NCI-H345 (cell line): Measurements from ENCODE around the gene SYP.

Source experiments
- DNase-seq: peaks from one replicate; lab custom pipeline; 2025; lab: John Stamatoyannopoulos, UW

Gene SYP

DNA sequence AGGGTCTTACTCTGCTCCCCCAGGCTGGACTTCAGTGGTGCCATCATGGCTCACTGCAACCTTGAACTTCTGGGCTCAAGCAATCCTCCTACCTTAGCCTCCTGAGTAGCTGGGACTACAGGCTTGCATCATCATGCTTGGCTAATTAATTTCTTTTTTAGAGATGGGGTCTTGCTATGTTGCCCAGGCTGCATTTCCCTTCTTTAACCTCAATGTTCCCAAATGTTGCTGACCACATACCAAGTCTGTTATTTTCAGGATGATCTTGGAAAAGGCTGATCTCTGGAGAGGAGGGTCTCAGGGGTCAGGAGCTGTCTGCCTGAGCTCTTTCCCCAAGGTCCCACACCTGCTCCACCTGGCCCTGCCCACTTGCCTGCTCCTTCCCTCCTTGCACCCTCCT lies 20.1 kb upstream of the SYP start:
- no peak for DNase-seq

DNA sequence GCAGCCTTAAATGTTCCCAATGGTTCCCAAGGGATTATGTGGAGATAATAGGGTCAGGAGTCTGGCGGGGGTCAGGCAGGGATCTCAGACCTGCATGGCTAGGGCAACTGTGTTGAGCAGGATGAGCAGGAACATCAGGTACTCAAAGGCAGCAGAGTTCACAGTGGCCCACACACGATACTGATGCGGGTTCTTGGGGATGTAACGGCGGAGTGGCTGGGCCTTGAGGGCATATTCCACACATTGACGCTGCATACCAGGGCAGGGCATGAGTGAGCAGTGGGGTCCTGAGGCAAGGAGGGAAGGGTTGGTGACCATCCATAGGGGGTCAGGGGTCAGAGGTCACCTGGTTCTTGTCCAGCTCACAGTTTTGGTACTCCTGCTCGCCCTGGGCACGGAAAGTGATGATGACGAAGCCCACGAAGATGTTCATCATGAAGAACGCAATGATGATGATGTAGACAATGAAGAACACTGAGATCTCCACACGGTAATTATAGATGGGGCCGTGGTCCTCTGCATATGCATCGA lies 15.1 kb upstream of the SYP start:
- DNase-seq, result no peak

DNA sequence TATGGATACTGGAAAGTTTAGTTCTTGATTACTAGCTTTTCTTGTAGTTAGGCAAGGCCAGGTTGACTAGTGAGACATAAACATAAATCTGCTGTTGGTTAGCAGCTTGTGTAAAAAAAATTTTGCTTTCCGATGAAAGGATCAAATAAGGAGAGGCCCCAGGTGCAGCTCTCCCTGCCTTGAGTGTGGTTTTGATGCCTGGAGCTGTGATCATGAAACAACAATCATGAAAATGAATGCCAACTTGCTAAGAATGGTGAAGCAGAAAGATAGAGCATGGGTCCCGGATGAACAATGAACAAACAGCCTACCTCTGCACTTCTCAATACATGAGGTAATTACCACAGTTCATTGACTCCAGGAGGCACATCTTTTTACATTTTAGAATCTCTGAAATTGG lies 14.4 kb upstream of the SYP start:
- DNase-seq, result no peak

DNA sequence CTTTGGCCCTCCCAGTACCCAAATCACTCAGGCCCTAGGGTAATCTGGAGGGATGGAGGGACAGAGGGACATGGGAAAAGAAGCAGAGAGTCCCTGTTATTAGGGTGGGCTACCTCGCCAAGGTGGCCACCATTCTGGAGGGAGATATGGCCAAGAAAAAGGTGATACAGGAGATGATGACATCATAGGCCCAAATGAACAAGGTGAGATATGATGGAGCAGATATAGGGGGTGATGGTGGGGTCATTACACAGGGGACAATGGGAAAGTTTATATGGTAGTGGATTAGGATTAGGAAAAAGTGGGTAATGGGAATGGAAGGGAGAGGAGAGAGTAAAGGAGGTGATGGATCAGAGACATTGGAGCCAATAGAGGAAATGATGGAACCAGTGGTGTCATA lies 12.9 kb upstream of the SYP start:
- no peak for DNase-seq

DNA sequence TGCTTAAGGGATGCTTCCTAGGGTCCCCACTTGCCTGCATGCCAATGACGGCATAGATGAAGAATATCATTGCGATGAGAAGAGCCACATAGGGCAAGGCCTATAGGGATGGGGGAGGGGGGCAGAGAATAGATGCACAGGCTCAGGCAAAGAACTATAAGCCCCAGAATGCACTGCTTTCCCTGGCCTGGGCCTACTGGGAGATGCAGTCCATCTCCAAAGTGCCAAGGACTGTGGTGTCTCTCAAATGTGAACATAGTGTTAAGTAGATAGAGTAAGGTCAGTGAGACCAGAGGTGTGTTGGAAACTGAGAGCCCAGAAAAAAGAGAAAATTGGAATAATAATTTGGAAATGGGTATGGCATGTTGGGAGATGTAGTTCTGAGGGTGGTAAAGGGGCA lies 12.2 kb upstream of the SYP start:
- no peak for DNase-seq

DNA sequence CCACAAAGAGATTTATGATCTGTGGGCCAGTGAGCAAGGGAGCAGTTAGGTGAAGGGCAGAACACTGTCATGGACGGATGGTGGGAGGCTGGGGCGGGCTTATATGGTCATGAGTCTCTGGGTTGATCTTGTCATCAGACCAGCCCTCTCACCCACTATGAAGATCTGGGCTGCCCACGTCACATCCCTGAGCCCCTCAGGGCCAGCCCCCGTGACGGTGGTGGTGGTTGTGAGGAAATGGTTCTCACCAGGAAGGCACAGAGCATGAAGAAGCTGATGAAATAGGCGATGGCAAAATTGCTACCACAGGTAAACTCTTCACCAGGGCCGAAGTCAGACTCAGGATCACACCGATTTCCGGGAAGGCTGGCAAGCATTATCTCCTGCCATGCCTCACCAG lies 11.1 kb upstream of the SYP start:
- DNase-seq, result no peak

DNA sequence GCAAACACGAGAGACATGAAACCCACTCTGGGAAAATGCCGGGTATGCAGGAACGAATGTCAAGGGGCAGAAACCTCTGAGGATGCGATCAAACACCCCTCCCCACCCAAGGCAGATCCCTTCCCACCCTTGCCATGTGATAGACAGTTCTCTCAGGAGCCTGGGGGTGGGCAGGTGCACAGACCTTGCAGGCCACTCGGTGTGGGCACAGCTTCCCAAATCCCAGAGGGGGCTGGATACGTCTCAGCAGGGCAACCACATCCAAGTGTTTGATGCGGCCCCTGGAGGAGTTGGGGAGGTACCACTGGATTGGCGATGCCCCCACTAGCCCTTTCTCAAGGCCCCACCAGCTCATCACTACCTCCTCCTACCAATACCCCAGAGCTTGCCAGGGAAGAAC lies 10.4 kb upstream of the SYP start:
- no peak for DNase-seq

DNA sequence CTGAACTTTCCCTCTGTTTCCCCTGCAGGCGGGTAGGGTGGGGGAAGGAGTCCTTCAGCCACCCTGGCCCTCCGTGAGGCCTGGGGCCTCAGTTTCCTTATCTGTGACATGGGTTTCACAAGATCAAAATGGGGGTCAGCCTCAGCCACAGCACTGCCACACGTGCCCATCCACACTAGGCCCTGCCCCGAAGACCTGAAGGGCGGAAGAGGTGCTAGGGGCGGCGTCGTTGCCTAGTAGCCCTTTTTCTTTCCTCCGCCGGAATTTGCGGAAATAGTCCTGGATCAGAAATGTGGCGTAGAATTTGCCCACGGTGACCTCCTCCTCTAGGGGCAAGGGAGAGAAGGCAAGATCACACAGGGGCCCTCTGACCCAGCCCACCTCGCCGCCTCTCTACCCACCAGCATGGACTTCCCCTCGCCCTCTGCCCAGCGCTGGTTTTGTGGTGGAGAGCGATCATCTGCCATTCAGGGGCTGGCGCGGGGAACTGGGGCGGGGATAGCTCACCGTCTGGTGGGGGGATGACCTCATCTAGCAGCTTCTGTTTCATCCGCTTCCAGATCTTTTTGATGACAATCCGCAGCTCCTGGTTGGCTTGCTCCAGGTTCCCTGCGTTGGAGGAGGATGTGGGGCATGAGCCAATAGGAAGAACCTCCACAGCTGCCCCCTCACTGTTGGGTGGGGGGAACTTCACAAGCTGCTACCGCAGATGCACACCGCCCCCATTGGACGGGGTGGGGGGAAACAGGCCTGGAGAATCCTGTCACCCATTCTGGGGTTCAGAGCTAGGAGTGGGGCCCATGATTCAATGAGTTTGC lies 9.7 kb upstream of the SYP start:
- DNase-seq, result no peak

DNA sequence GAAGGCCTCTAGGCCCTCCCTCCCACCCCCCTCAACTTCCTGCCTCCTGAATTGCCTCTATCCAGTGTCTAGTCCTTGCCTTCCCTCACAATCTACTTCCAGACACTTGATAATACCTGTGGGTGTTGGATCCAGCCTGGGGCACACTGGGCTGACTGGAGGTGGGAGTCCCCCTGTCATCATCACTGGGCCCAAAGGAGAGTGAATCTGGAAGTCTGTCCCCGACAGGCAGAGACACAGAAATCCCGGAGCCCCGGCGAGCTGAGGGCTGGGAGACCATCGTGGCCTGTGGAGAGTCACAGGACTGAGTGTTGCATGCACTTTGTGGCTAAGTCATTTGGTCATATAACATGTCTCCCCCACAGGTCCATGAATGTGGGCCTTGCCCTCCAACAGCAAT lies 8.4 kb upstream of the SYP start:
- DNase-seq, result no peak

DNA sequence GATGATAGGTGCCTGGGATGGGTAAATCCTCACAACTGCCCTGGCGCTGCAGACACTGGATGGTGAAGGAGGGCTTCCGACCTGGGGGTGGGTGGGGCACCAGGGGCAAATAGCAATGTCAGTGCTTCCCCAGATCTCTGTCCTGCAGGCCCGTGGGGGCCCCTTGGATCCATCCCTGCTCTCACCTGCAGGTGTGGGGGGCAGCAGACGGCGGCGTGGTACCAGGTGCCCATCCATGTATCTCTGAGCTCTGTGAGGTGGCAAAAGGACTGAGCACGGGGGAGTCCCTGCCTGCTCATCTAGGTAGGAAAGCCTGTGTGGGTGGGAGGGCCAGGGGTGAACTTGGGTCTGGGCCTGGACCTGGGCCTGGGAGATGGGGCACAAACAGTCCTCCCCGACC lies 6.5 kb upstream of the SYP start:
- DNase-seq, result no peak

DNA sequence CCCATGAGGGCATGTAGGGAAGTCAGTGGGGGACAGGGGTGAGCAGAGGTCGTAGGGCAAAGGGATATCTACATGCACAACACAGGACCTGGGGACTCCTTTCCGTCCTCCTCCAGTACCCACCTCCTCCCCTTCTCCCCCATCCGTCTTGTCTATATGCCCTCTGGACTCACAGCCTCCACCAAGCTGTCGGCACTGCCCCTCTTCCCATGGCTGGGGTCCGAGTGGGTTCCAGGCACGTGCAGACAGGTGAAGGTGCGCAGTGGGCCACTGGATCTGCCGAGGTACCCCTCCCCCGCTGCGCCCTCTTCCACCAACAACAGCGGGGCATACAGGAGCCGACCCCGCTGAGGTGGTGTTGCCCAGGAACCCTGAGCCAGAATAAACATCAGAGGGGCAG lies 5.5 kb upstream of the SYP start:
- no peak for DNase-seq

DNA sequence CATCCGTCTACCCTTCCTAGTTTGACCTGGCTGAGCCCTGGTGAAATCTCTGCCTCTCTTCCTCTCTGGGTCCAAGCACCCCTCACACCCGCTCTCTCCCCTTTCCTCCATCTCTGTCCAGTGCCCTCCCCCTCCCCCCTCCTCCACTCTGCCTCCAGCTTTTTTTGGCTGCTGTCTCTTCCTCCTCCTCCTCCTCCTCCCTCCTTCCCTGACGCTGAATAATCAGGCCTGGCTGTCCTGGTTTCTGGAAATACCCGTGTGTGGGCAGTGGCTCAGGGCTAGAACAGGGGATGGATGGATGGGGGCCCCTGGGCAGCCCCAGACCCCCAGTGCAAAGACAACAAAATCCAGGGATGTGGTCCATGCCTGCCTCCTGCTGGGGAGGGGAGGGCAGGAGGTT lies 4.7 kb upstream of the SYP start:
- DNase-seq, result no peak

DNA sequence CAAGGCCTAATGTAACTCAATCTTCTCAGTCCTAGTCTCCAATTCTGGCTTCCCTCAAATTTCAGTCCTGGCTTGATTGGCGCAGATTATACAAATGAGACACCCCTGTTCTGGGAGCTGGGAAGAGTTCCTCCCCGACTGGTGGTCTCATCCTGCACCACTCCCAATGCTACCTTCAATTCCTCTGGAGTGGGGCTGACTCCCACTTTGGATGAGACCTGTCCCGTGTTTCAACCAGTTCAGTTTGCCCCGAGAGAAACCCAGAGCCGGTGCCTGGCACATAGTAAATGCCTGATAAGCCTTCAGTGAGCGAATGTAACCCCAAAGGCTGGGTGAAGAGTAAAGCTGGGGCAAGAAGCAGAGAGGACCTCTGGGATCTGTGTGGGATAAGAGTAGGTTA lies 4.0 kb upstream of the SYP start:
- DNase-seq, result no peak

DNA sequence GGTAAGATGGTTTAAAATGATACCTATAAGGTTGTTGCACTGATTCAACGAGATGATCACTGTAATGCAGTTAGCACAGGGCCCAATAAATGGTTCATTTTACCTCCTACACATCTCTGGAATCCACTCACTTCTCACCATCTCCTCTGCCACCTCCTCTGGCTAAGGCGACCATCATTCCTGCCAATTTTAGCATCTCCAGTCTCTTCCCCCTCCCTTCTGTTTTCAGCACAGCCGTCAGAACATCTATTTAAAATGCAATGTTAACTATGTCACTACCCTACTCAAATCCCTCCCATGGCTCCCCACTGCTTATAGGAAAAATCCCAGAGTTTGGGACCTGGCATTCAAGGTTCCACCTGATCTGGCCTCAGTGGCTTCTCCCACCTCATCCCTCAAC lies 3.5 kb upstream of the SYP start:
- no peak for DNase-seq

DNA sequence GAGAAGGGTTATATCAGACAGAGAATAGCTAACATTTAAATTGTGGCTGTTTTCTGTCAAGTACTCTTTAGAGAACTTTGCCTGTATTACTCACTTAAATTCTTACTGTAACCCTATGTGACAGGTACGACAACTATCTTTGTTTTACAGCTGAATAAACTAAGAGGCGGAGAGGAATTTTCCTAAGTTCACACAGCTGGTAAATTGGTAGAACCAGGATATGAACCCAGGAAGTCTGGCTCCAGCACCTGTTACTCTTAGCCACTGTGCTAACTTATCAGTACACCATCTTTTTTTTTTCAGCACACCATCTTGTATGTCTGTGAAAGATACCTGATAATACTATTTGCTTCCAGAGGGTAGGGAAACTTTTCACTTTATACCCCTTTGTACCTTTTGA lies 2.0 kb upstream of the SYP start:
- DNase-seq, result no peak

DNA sequence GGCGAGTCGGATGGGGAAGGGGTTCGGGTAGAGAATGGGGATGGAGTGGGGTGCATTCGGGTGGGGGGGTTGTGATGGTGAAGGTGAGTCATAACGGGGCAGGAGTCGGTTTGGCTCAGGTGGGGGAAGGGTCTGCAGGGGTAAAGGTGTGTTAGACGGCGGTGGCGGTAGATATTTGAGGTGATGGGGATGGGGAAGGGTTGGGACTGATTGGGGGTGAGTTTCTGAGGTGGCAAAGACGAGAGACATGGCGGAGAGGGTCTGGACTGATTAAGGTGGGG lies 738 bp downstream of the SYP start:
- DNase-seq, result no peak

DNA sequence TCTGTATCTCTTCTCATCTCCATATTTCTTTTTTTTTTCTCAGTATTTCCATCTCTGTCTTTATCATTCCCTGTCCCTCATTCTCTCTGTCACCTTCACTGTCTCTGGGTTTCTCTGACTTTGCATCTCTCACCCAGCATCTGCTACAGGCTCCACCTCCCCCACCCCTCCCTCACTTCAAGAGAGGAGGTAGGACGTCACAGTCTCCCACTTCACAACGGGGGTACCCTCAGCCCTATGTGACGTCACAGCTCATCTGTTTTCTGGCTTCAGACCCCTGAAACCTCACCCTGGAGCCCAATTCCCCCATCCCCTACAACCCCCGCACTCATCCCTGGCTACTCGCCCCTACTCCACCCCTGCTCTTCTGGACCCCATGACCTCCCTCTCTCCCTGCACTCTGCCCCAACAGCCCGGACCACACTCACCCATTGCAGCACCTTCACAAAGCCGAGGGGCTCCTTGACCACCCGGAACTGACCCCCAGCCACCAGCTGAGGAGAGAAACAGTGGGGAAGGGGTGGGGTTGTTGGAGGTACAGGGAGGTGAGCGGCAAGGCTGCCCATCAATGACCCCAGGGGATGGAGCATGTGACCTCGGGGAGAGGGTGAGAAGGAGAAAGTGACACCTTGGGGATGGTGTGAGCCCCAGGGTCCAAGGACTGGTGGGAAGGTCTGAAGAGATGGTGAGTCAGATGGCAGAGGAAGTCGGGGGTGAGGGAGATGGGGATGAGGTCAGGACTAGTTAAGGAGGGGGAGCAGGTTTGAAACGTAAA lies 1.3 kb downstream of the SYP start:
- DNase-seq, result no peak

DNA sequence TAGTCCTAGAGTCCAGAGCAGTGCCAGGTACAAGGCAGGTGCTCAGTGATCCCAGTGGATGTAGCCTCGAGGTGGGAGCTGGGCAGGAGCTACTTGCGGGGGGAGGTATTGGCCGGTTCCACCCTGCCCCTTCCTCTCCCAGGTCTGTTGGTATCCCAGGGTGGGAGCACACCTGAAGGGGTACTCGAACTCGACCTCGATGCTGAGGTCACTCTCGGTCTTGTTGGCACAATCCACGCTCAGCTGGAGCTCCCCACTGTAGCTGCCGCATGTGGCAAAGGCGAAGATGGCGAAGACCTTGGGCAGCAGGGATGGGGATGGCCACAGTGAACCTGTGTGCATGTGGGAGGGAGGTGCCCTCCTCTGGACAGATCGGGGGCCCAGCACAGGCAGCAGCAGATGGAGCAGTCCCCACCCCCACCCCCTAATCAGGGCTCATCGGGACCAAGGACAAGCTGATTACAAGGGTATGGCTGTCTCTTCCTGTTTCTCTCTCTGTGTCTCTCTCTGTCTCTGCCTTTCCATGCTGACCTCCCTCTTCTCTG lies 2.4 kb downstream of the SYP start:
- DNase-seq, result no peak

DNA sequence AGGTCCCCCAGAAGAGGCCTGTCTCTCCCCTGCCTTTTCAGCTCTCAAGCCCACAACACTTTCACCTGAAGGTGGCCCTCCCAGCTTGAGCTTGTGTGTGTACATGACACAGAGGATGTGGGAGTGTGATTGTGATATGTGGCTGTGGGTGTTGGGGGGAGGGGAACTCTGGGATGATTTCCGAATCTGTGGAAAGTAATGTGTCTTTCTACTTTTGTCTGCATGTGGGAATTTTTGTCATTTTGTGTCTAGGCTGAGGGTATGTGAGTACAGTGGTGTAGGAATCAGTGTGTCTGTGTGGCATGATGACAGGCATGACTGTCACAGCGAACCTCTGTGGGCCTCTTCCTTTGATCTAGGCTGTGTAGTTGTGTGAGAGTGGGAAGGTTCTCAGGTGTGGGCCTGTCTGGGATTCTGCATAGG lies 6.4 kb downstream of the SYP start:
- DNase-seq, result no peak

DNA sequence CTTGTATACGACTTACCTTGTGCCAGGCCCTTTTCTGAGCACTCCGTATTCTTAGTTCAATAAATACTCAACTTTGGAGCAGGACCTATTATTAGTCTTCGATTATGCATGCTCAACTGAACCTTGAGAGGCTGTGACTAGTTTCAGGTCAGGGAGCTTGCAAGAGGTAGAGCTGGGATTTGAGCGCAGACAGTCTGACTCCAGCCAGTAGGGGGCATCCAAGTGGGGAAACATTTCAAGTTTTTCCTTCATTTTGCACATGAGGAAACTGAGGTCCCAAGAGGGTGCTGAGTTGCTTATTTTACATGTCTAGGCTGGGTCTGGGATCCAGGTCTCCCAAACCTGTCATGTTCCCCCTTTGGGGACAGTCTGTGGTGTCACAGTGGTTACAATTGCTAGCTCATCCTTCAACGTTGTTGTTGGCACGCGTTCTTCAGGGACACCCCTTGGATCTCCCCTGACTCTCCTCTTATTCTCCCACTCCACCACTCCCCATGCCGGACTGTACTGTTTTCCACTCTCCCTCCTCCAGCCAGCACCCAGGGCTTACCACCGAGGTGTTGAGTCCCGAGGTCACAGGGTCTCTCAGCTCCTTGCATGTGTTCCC lies 7.2 kb downstream of the SYP start:
- DNase-seq, result peak; percentile 22

DNA sequence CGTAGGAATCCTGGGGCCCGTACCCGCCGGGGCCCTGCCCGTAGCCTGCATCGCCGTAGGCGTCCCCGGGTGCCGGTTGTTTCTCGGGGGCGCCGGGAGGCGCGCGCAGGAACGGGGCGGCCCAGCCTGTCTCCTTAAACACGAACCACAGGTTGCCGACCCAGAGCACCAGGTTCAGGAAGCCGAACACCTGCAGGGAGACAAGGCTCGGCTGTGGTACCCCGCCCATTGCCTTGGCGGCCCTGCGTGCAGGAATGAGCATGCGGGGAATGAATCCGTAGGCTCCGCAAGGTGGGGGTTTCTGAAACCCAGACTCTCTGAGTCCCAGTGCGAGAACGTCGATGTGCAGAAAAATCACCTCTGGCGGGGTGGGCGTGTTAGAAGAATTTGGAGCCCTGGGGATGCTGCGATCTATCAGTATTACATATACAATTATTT lies 8.4 kb downstream of the SYP start:
- peak; percentile 41 for DNase-seq

DNA sequence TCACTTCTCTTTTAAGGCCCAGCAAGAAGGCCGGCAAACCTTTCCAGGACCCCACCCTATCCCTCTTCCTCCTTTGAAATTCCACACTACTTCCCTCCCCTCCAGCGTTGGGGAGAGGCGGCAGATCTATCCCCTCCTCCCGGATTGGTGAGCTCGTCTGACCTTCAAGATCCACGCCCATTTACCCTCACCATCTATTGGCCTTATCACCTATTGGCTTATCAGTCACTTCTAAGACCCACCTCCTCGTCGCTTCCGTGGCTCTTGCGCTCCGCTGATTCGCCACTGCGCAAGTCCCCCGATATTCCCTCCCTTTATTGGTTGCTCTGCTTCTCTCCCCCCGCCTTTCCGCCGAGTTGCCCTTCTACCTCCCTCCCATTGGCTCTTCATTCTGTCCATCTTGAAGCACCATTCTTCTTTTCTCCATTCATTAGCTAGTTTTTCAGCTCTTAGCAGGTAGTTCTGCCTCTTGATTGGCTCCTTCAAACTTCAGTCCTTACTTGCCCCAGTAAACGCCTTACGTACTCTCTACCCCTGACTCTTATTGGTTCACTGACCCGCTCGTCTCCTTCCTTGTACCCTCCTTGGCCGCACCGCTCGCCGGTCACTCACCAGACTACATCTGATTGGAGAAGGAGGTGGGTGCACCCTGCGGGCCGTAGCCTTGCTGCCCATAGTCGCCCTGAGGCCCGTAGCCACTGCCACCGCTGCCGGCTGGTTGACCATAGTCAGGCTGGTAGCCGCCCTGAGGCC lies 9.0 kb downstream of the SYP start:
- peak; percentile 99 for DNase-seq
